Activated gamma-delta T cell treated with anti-CD3 and anti-CD28 coated beads, Interleukin-2, amount 50 U/mL, for 16 hours (primary cell): ENCODE measurements around the gene GTF2H1.
"Not testable (repeated sequence)": the region's sequence is repeated elsewhere in the genome, so short reads cannot be mapped to it uniquely, and the experiment has no call there.

Experiments used
- DNase-seq: peaks from one replicate; pipeline ENCODE4 v3.0.0-alpha.2; 2020; ENCODE audit warnings: low read depth

Gene GTF2H1

DNA sequence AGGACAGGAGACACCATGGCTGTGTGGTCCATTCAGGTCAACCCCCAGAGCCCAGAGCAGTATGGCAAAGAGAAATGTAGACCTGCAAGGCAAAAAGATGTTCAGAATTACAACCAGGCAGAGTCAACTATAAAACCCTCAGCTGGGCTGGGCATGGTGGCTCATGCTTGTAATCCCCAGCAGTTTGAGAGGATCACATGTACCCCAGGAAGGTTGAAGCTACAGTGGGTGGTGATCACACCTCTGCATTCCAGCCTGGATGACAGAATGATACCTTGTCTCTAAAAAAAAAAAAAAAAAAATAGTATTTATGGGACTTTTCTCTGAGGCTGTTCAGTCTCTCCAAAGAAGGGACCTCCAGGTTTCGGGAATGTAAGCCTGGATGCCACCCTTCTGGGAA, 53.6 kb downstream of the GTF2H1 start:
- DNase-seq: no peak

- DNase-seq: no peak
These were observed 56.8 kb downstream of the GTF2H1 start for GRCh38 chr11:18379201-18379600.

GRCh38 chr11:18383388-18384156, 61.2 kb downstream of the GTF2H1 start:
- DNase-seq: peak; percentile 38

- no peak for DNase-seq
These were observed 61.8 kb downstream of the GTF2H1 start for GRCh38 chr11:18384157-18384641.

DNA sequence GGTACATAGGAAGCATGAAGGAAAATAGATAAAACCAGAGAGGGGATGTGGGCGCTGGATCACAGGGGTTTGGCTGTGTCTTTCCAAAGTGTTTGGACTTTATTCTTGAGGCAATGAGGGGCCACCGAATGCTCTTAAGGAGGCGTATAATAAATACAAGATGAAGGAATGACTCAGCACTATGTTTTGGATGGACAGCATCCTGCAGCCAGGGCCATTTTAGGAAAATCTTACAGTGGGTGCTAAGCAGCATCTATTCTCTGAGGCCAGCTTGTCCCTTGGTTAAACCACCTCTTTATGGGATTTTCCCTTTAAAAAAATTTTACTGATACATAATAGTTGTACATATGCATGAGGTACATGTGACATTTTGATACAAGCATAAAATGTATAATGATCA, 67.7 kb downstream of the GTF2H1 start:
- DNase-seq: no peak

- DNase-seq: no peak
These were observed 70.3 kb downstream of the GTF2H1 start for GRCh38 chr11:18392434-18393321.

GRCh38 chr11:18393581-18394274, 71.4 kb downstream of the GTF2H1 start:
- no peak for DNase-seq

DNA sequence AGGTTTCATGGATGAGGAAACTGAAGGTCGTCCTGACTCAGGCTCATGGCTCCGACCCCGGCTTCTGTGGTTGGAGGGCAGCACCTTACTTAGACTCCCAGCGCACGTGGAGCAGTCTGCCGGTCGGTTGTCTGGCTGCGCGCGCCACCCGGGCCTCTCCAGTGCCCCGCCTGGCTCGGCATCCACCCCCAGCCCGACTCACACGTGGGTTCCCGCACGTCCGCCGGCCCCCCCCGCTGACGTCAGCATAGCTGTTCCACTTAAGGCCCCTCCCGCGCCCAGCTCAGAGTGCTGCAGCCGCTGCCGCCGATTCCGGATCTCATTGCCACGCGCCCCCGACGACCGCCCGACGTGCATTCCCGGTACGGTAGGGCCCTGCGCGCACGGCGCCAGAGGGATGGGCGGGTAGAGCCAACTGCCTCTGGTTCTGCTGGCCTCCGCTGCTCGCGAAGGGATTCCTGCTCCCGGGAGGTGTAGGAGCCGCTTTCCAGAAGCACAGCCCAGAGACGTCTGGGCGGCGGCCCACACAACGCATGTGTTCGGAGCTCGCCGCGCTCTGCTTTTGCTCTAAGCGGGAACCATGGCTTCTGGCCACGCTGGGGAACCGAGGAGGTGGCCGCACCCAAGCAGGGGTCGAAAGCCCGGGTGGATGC, 72.0 kb downstream of the GTF2H1 start, which contains the start of gene LDHA:
LDHA (plus strand) TSS at position 289 of the 653 bp plus-strand sequence. CDS start 2,280 bp downstream, outside the sequence.
- DNase-seq: peak; percentile 98

- DNase-seq: no peak
These were observed 72.8 kb downstream of the GTF2H1 start for GRCh38 chr11:18394928-18395734.

DNA sequence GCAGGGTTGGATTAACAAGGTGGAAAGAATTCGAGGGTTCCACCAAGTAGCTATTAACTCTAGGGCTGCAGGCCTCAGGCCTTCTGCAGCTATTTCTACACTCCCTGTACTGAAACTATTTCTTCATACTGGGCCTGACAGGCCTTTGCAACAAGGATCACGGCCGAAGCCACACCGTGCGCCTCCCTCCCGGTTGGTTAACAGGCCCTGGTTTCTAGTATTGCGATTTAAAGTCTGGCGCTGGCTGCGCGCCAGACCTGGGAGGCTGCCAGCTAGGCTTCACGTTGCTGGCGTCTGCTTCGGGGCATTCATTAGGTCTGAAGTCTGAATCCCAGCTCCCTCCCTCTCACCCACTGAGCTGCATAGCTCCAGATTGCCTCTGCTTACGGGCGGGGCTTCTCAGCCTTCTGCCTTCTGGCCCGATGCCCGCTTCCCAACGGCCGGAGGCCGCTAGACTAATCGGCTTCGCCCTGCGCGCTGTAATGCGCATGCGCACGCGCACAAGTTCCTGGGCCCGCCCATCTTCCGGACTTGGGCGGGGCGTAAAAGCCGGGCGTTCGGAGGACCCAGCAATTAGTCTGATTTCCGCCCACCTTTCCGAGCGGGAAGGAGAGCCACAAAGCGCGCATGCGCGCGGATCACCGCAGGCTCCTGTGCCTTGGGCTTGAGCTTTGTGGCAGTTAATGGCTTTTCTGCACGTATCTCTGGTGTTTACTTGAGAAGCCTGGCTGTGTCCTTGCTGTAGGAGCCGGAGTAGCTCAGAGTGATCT, 73.6 kb downstream of the GTF2H1 start:
- peak; percentile 87 for DNase-seq

DNA sequence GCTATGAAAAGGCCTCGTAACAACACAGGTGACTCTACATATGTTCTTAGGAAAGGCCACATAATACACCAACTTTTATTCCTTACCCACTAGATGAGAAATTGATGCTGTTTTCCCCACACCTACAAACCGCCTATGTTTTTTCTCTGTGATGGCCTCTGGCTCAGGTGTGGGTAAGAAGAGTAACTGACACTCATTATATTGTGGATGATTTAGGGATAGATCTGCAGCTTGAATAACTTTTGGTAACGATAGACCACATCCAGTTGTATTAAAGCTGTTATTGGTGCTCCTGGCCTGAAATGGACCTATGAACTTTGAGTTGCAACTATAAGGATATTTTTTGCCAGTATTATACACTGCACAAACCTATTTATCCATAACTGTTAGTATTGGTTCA, 75.6 kb downstream of the GTF2H1 start:
- no peak for DNase-seq

- DNase-seq: not testable (repeated sequence)
These were observed 78.7 kb downstream of the GTF2H1 start for GRCh38 chr11:18401077-18401476.

GRCh38 chr11:18404062-18404461, 81.7 kb downstream of the GTF2H1 start:
- no peak for DNase-seq

DNA sequence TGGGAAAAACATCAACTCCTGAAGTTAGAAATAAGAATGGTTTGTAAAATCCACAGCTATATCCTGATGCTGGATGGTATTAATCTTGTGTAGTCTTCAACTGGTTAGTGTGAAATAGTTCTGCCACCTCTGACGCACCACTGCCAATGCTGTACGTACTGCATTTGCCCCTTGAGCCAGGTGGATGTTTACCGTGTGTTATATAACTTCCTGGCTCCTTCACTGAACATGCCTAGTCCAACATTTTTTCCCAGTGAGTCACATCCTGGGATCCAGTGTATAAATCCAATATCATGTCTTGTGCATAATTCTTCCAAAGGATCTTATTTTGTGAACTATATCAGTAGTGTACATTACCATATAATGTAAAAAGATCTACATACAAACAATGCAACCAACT, 85.0 kb downstream of the GTF2H1 start:
- DNase-seq: not testable (repeated sequence)

DNA sequence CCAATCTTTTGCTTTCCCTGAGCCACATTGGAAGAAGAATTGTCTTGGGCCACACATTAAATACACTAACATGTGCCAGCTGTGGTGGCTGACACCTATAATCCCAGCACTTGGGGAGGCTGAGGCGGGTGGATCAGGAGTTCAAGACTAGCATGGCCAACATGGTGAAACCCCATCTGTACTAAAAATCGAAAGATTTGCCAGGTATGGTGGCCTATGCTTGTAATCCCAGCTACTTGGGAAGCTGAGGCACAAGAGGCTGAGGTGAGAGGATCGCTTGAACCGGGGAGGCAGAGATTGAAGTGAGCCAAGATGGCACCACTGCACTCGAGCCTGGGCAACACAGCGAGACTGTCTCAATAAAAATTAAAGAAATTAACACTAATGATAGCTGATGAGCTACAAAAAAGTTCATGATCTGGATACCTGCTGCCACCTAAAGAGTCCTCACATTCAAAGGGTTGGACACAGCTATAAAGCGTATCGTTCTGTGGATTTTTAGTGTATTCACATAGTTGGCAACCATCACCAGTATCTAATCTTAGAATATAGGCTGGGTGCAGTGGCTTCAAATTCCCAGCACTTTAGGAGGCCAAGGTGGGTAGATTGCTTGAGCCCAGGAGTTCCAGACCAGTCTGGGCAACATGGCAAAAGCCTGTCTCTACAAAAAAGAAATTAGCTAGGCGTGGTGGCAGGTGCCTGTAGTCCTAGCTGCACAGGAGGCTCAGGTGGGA, 86.4 kb downstream of the GTF2H1 start:
- DNase-seq: no peak

GRCh38 chr11:18416459-18416858, 94.1 kb downstream of the GTF2H1 start:
- DNase-seq: no peak
